HEK293 (cell line): ENCODE results near the gene CHRM4.

Source experiments
- BCL11B ChIP-seq: fragments of 450-650 bp; formaldehyde crosslinking; IDR thresholded peaks from 2 replicates; pipeline ENCODE4 v1.5.1; 2016; ENCODE audit warnings: low read depth, missing biosample characterization, missing genetic modification characterization
- CTCF ChIP-seq: fragments of 450-650 bp; formaldehyde crosslinking; IDR thresholded peaks from 2 replicates; pipeline ENCODE4 v1.5.1; 2016; ENCODE audit warnings: missing biosample characterization, missing genetic modification characterization
- GLI4 ChIP-seq: fragments of 450-650 bp; formaldehyde crosslinking; IDR thresholded peaks from 2 replicates; pipeline ENCODE4 v1.5.1; 2016; ENCODE audit warnings: missing biosample characterization, missing genetic modification characterization
- HOXA7 ChIP-seq: sonication (generic); formaldehyde crosslinking; IDR thresholded peaks from 2 replicates; pipeline ENCODE4 v1.8.1; 2022; ENCODE audit warnings: missing genetic modification reagents, borderline replicate concordance
- HOXC10 ChIP-seq: sonication (generic); formaldehyde crosslinking; IDR thresholded peaks from 2 replicates; pipeline ENCODE4 v1.8.1; 2023; ENCODE audit warnings: mild to moderate bottlenecking, missing genetic modification reagents
- KLF9 ChIP-seq: fragments of 450-650 bp; formaldehyde crosslinking; IDR thresholded peaks from 2 replicates; pipeline ENCODE4 v1.5.1; 2016; ENCODE audit warnings: missing biosample characterization, missing genetic modification characterization, low read depth
- SCRT1 ChIP-seq: fragments of 450-650 bp; formaldehyde crosslinking; IDR thresholded peaks from 2 replicates; pipeline ENCODE4 v1.5.1; 2016; ENCODE audit warnings: missing biosample characterization, missing genetic modification characterization, borderline replicate concordance
- ZBTB7A ChIP-seq: fragments of 450-650 bp; formaldehyde crosslinking; IDR thresholded peaks from 2 replicates; pipeline ENCODE4 v1.5.1; 2016; ENCODE audit warnings: low read depth, missing biosample characterization, missing genetic modification characterization
- ZNF114 ChIP-seq: fragments of 450-650 bp; formaldehyde crosslinking; IDR thresholded peaks from 2 replicates; pipeline ENCODE4 v1.5.0; 2017; ENCODE audit warnings: missing biosample characterization, missing genetic modification characterization
- ZNF18 ChIP-seq: fragments of 450-650 bp; formaldehyde crosslinking; IDR thresholded peaks from 2 replicates; pipeline ENCODE4 v1.5.1; 2016; ENCODE audit warnings: missing biosample characterization, missing genetic modification characterization
- ZNF449 ChIP-seq: fragments of 450-650 bp; formaldehyde crosslinking; IDR thresholded peaks from 2 replicates; pipeline ENCODE4 v1.5.1; 2017; ENCODE audit warnings: missing biosample characterization, mild to moderate bottlenecking, missing genetic modification characterization, moderate library complexity
- ZNF529 ChIP-seq: fragments of 450-650 bp; formaldehyde crosslinking; IDR thresholded peaks from 2 replicates; pipeline ENCODE4 v1.5.1; 2017; ENCODE audit warnings: missing genetic modification characterization, missing biosample characterization; ENCODE audit not compliant: insufficient replicate concordance
- ZNF629 ChIP-seq: fragments of 450-650 bp; formaldehyde crosslinking; IDR thresholded peaks from 2 replicates; pipeline ENCODE4 v1.5.1; 2017; ENCODE audit warnings: missing biosample characterization, missing genetic modification characterization

GRCh38 chr11:46387919-46388618 is 3.5 kb downstream of the CHRM4 start:
- TF ChIP-seq SCRT1 (tag by site-specific recombination) (no peak), CTCF (tag by site-specific recombination) (no peak), BCL11B (tag by site-specific recombination) (no peak), ZNF114 (no peak), ZNF449 (tag by site-specific recombination) (no peak; the same call in 1 of the 2 replicates), HOXA7 (CRISPR knock-in tag) (no peak), ZBTB7A (tag by site-specific recombination) (no peak), ZNF529 (tag by site-specific recombination) (no peak), ZNF18 (tag by site-specific recombination) (no peak), KLF9 (tag by site-specific recombination) (no peak), HOXC10 (CRISPR knock-in tag) (no peak), ZNF629 (tag by site-specific recombination) (no peak), GLI4 (tag by site-specific recombination) (no peak)
